Neural progenitor cell (in vitro differentiated cells): ENCODE measurements around the gene SLC25A52. TPM values are rescaled to one million over a fixed set of nuclear protein-coding genes. Genes with fewer than 3 reads are reported as not detected.

ENCODE experiments used
- DNase-seq: peaks from one replicate; pipeline ENCODE4 v3.0.0-alpha.2; 2016; ENCODE audit warnings: low spot score
- H2AFZ ChIP-seq: fragments of 200-600 bp; sonication (generic); replicated peaks from 2 replicates; pipeline ENCODE4 v1.6.1; 2016; ENCODE audit warnings: antibody characterized with exemption
- H3F3A ChIP-seq: fragments of 200-600 bp; sonication (generic); 2 replicates; pipeline ENCODE4 v1.6.1; 2016; ENCODE audit warnings: antibody characterized with exemption, low read depth
- H3K27ac ChIP-seq: fragments of 200-600 bp; sonication (generic); 2 replicates; pipeline ENCODE4 v1.5.1; 2016; ENCODE audit warnings: mild to moderate bottlenecking
- H3K27me3 ChIP-seq: fragments of 200-600 bp; sonication (generic); 2 replicates; pipeline ENCODE4 v1.6.1; 2016; ENCODE audit warnings: mild to moderate bottlenecking, moderate library complexity
- H3K36me3 ChIP-seq: fragments of 200-600 bp; sonication (generic); 2 replicates; pipeline ENCODE4 v1.5.1; 2016
- H3K4me1 ChIP-seq: fragments of 200-600 bp; sonication (generic); 2 replicates; pipeline ENCODE4 v1.6.1; 2016; ENCODE audit warnings: mixed run types
- H3K4me2 ChIP-seq: fragments of 200-600 bp; sonication (generic); 2 replicates; pipeline ENCODE4 v1.6.1; 2016
- H3K4me3 ChIP-seq: fragments of 200-600 bp; sonication (generic); 2 replicates; pipeline ENCODE4 v1.5.1; 2016
- H3K79me2 ChIP-seq: fragments of 200-600 bp; sonication (generic); 2 replicates; pipeline ENCODE4 v1.6.1; 2016; ENCODE audit warnings: low read depth
- H3K9ac ChIP-seq: fragments of 200-600 bp; sonication (generic); 2 replicates; pipeline ENCODE4 v1.6.1; 2016
- H3K9me3 ChIP-seq: fragments of 200-600 bp; sonication (generic); 2 replicates; pipeline ENCODE4 v1.5.1; 2016; ENCODE audit warnings: low read depth
- H4K20me1 ChIP-seq: fragments of 200-600 bp; sonication (generic); 2 replicates; pipeline ENCODE4 v1.6.1; 2016; ENCODE audit warnings: low read depth
- H3K27ac Mint-ChIP-seq: 3 replicates; pipeline ENCODE4 v1.8.0; 2021; ENCODE audit warnings: mixed read lengths
- H3K27me3 Mint-ChIP-seq: 2 replicates; pipeline ENCODE4 v1.8.0; 2022; ENCODE audit warnings: low read depth, mild to moderate bottlenecking, inconsistent platforms, moderate library complexity, mixed read lengths; ENCODE audit not compliant: insufficient read depth
- H3K36me3 Mint-ChIP-seq: 3 replicates; pipeline ENCODE4 v1.8.0; 2021; ENCODE audit warnings: mixed read lengths
- H3K4me1 Mint-ChIP-seq: 3 replicates; pipeline ENCODE4 v1.8.0; 2021; ENCODE audit warnings: mixed read lengths
- H3K4me3 Mint-ChIP-seq: 3 replicates; pipeline ENCODE4 v1.8.0; 2021; ENCODE audit warnings: mild to moderate bottlenecking, moderate library complexity, mixed read lengths
- H3K9me3 Mint-ChIP-seq: 3 replicates; pipeline ENCODE4 v1.8.0; 2020; ENCODE audit warnings: mixed read lengths
- EZH2 ChIP-seq: fragments of 200-600 bp; sonication (generic); IDR thresholded peaks from 2 replicates; pipeline ENCODE4 v1.6.1; 2017; ENCODE audit warnings: antibody characterized with exemption, mild to moderate bottlenecking, moderate library complexity
- EZH2phosphoT487 ChIP-seq: fragments of 200-600 bp; sonication (generic); IDR thresholded peaks from 2 replicates; pipeline ENCODE4 v1.6.1; 2017; ENCODE audit warnings: antibody characterized with exemption
- total RNA-seq: library from RNA; depleted of rRNA; stranded (reverse); fragments of >200 nt; gene quantifications from 2 replicates; pipeline ENCODE4 v1.2.3, GENCODE V29; 2015; ENCODE audit warnings: low replicate concordance
- TF ChIP-seq, protein P1 (sequence below): fragments of 200-600 bp; sonication (generic); IDR thresholded peaks from 2 replicates; pipeline ENCODE4 v1.5.1; 2017; ENCODE audit warnings: antibody characterized with exemption, mild to moderate bottlenecking

Gene SLC25A52
- total RNA-seq, 1 donor from 2014 or later = not detected

- no peak for DNase-seq
- Histone ChIP-seq H3K4me3 (no peak overlapping the region), H3K4me2 (no peak overlapping the region), H2AFZ (no peak overlapping the region), H3F3A (no peaks in the 10 kb centered on the region), H3K36me3 (no peaks in the 10 kb centered on the region), H3K27ac (no peak overlapping the region), H3K4me1 (no peaks in the 10 kb centered on the region), H3K9me3 (no peaks in the 10 kb centered on the region), H3K9ac (no peak overlapping the region), H3K27me3 (no peaks in the 10 kb centered on the region), H3K79me2 (no peaks in the 10 kb centered on the region), H4K20me1 (no peaks in the 10 kb centered on the region)
- Mint-ChIP-seq H3K4me3 (no peak overlapping the region), H3K4me1 (no peaks in the 10 kb centered on the region), H3K9me3 (peaks cover 8% of the 10 kb centered on the region), H3K36me3 (no peaks in the 10 kb centered on the region), H3K27ac (no peak overlapping the region), H3K27me3 (peaks cover 2% of the 10 kb centered on the region)
- TF ChIP-seq, protein P1, sequence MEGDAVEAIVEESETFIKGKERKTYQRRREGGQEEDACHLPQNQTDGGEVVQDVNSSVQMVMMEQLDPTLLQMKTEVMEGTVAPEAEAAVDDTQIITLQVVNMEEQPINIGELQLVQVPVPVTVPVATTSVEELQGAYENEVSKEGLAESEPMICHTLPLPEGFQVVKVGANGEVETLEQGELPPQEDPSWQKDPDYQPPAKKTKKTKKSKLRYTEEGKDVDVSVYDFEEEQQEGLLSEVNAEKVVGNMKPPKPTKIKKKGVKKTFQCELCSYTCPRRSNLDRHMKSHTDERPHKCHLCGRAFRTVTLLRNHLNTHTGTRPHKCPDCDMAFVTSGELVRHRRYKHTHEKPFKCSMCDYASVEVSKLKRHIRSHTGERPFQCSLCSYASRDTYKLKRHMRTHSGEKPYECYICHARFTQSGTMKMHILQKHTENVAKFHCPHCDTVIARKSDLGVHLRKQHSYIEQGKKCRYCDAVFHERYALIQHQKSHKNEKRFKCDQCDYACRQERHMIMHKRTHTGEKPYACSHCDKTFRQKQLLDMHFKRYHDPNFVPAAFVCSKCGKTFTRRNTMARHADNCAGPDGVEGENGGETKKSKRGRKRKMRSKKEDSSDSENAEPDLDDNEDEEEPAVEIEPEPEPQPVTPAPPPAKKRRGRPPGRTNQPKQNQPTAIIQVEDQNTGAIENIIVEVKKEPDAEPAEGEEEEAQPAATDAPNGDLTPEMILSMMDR = no peak
- TF ChIP-seq EZH2phosphoT487 (no peak), EZH2 (no peak)
Measured at GRCh38 chr18:31716362-31716761, 44.3 kb downstream of the SLC25A52 start.

GRCh38 chr18:31711365-31712172 is 49.1 kb downstream of the SLC25A52 start:
- TF ChIP-seq EZH2phosphoT487 (no peak), EZH2 (no peak)
- TF ChIP-seq, protein P1 = no peak
- Mint-ChIP-seq H3K27me3 (peaks cover 2% of the 10 kb centered on the region), H3K27ac (no peak overlapping the region), H3K4me3 (no peak overlapping the region), H3K36me3 (no peaks in the 10 kb centered on the region), H3K4me1 (no peaks in the 10 kb centered on the region), H3K9me3 (no peaks in the 10 kb centered on the region)
- Histone ChIP-seq H3F3A (no peaks in the 10 kb centered on the region), H3K4me2 (no peak overlapping the region), H3K27me3 (no peaks in the 10 kb centered on the region), H3K9me3 (no peaks in the 10 kb centered on the region), H4K20me1 (no peaks in the 10 kb centered on the region), H3K27ac (no peak overlapping the region), H3K4me1 (no peaks in the 10 kb centered on the region), H3K36me3 (no peaks in the 10 kb centered on the region), H3K4me3 (no peak overlapping the region), H2AFZ (no peak overlapping the region), H3K9ac (no peak overlapping the region), H3K79me2 (no peaks in the 10 kb centered on the region)
- no peak for DNase-seq

- no peak overlapping the region for H3K4me3 Mint-ChIP-seq
Measured at GRCh38 chr18:31710826-31711225, 49.9 kb downstream of the SLC25A52 start.

More at GRCh38 chr18:31710826-31711225, 49.9 kb downstream of the SLC25A52 start:
- H3F3A ChIP-seq = no peaks in the 10 kb centered on the region
- no peak overlapping the region for H2AFZ ChIP-seq
- no peak overlapping the region for H3K4me2 ChIP-seq
- Mint-ChIP-seq H3K4me1 (no peaks in the 10 kb centered on the region), H3K27ac (no peak overlapping the region), H3K36me3 (no peaks in the 10 kb centered on the region), H3K27me3 (peaks cover 2% of the 10 kb centered on the region), H3K9me3 (no peaks in the 10 kb centered on the region)
- H3K4me3 ChIP-seq = no peak overlapping the region
- H3K79me2 ChIP-seq = no peaks in the 10 kb centered on the region
- no peaks in the 10 kb centered on the region for H3K36me3 ChIP-seq
- H3K9ac ChIP-seq = no peak overlapping the region
- TF ChIP-seq, protein P1 = peak; percentile 10
- TF ChIP-seq EZH2 (no peak), EZH2phosphoT487 (no peak)
- no peaks in the 10 kb centered on the region for H3K4me1 ChIP-seq
- DNase-seq = no peak
- H3K9me3 ChIP-seq = no peaks in the 10 kb centered on the region
- H3K27me3 ChIP-seq = no peaks in the 10 kb centered on the region
- no peak overlapping the region for H3K27ac ChIP-seq
- H4K20me1 ChIP-seq = no peaks in the 10 kb centered on the region

Other genes with a start within 250 kb of the SLC25A52 start
- 1.8 TPM in 1 of 2 replicates, not detected in the other for gene TTR, start 169.0 kb downstream of the SLC25A52 start, total RNA-seq
- 11.2 and 16.3 TPM in 2 replicates for gene B4GALT6, start 76.3 kb downstream of the SLC25A52 start, total RNA-seq
- 46.4 and 51.5 TPM in 2 replicates for gene TRAPPC8, start 182.2 kb upstream of the SLC25A52 start, total RNA-seq